HEK293 (cell line): ENCODE data around the gene PPARA.

Source experiments
- CTCF ChIA-PET: fragments of 350-600 bp; formaldehyde crosslinking; extraction: SDS; loops from one replicate; lab custom pipeline; 2021; ENCODE audit warnings: antibody characterized with exemption; lab: Yijun Ruan, JAX
- POLR2A ChIA-PET: fragments of 300-600 bp; formaldehyde crosslinking; extraction: SDS; loops from one replicate; lab custom pipeline; 2020; ENCODE audit warnings: antibody characterized with exemption, inconsistent platforms; lab: Yijun Ruan, JAX
- H3K27ac ChIP-seq: fragments of 200-500 bp; sonication (Bioruptor generic); 2 replicates; pipeline ENCODE4 v1.5.1; 2014; ENCODE audit warnings: low read depth, low read length, control low read depth, inconsistent platforms; ENCODE audit errors: extremely low read depth
- H3K36me3 ChIP-seq, 2 experiments: fragments of 200-500 bp in 1 of 2; sonication (Bioruptor generic) in 1 of 2; 1 replicate in 1 of 2; 2 replicates in 1 of 2; pipeline ENCODE4 v1.5.1; 2014 to 2017; ENCODE audit warnings: inconsistent platforms in 2 of 2, low read length in 2 of 2; ENCODE audit not compliant: control insufficient read depth in 2 of 2, insufficient read depth in 1 of 2
- H3K4me1 ChIP-seq: fragments of 200-500 bp; sonication (Bioruptor generic); 2 replicates; pipeline ENCODE4 v1.5.1; 2014; ENCODE audit warnings: mild to moderate bottlenecking, low read length, inconsistent platforms; ENCODE audit not compliant: control insufficient read depth, insufficient read depth
- H3K4me3 ChIP-seq: 2 replicates; pipeline ENCODE4 v1.5.1; 2011; ENCODE audit warnings: low read depth, mild to moderate bottlenecking, control low read depth, low read length, moderate library complexity
- H3K9me3 ChIP-seq: fragments of 200-500 bp; sonication (Bioruptor generic); 2 replicates; pipeline ENCODE4 v1.5.1; 2014; ENCODE audit warnings: low read depth, low read length, inconsistent platforms; ENCODE audit not compliant: control insufficient read depth, insufficient read depth
- BCL11A ChIP-seq: fragments of 450-650 bp; formaldehyde crosslinking; IDR thresholded peaks from 2 replicates; pipeline ENCODE4 v1.5.1; 2016; ENCODE audit warnings: low read depth, missing biosample characterization, missing genetic modification characterization
- FEZF1 ChIP-seq: fragments of 450-650 bp; formaldehyde crosslinking; IDR thresholded peaks from 2 replicates; pipeline ENCODE4 v1.5.1; 2016; ENCODE audit warnings: missing biosample characterization, missing genetic modification characterization
- GLIS1 ChIP-seq: fragments of 450-650 bp; formaldehyde crosslinking; IDR thresholded peaks from 2 replicates; pipeline ENCODE4 v1.5.1; 2016; ENCODE audit warnings: missing biosample characterization, missing genetic modification characterization
- HIC1 ChIP-seq: fragments of 450-650 bp; formaldehyde crosslinking; IDR thresholded peaks from 2 replicates; pipeline ENCODE4 v1.5.1; 2016; ENCODE audit warnings: missing biosample characterization, missing genetic modification characterization
- KLF7 ChIP-seq: fragments of 450-650 bp; formaldehyde crosslinking; IDR thresholded peaks from 2 replicates; pipeline ENCODE4 v1.5.1; 2016; ENCODE audit warnings: missing biosample characterization, missing genetic modification characterization, borderline replicate concordance
- KLF8 ChIP-seq: fragments of 450-650 bp; formaldehyde crosslinking; IDR thresholded peaks from 2 replicates; pipeline ENCODE4 v1.5.1; 2016; ENCODE audit warnings: missing biosample characterization, missing genetic modification characterization
- MYNN ChIP-seq: fragments of 450-650 bp; formaldehyde crosslinking; IDR thresholded peaks from 2 replicates; pipeline ENCODE4 v1.5.1; 2016; ENCODE audit warnings: missing biosample characterization, missing genetic modification characterization, borderline replicate concordance
- OVOL3 ChIP-seq: fragments of 450-650 bp; formaldehyde crosslinking; IDR thresholded peaks from 2 replicates; pipeline ENCODE4 v1.5.1; 2016; ENCODE audit warnings: missing biosample characterization, missing genetic modification characterization
- RBAK ChIP-seq: fragments of 450-650 bp; formaldehyde crosslinking; IDR thresholded peaks from 2 replicates; pipeline ENCODE4 v1.5.1; 2016; ENCODE audit warnings: missing biosample characterization, missing genetic modification characterization
- SCRT1 ChIP-seq: fragments of 450-650 bp; formaldehyde crosslinking; IDR thresholded peaks from 2 replicates; pipeline ENCODE4 v1.5.1; 2016; ENCODE audit warnings: missing biosample characterization, missing genetic modification characterization, borderline replicate concordance
- ZFHX2 ChIP-seq: fragments of 450-650 bp; formaldehyde crosslinking; conservative IDR thresholded peaks from 2 replicates; pipeline ENCODE4 v1.5.1; 2016; ENCODE audit warnings: missing biosample characterization, missing genetic modification characterization
- ZNF114 ChIP-seq: fragments of 450-650 bp; formaldehyde crosslinking; IDR thresholded peaks from 2 replicates; pipeline ENCODE4 v1.5.0; 2017; ENCODE audit warnings: missing biosample characterization, missing genetic modification characterization
- ZNF19 ChIP-seq: fragments of 450-650 bp; formaldehyde crosslinking; IDR thresholded peaks from 2 replicates; pipeline ENCODE4; 2016; ENCODE audit warnings: missing biosample characterization, missing genetic modification characterization, low read depth
- ZNF2 ChIP-seq: fragments of 450-650 bp; formaldehyde crosslinking; IDR thresholded peaks from 2 replicates; pipeline ENCODE4 v1.5.1; 2016; ENCODE audit warnings: missing biosample characterization, missing genetic modification characterization
- ZNF23 ChIP-seq: fragments of 450-650 bp; formaldehyde crosslinking; IDR thresholded peaks from 2 replicates; pipeline ENCODE4 v1.5.1; 2016; ENCODE audit warnings: missing biosample characterization, missing genetic modification characterization, borderline replicate concordance
- ZNF324 ChIP-seq: fragments of 450-650 bp; formaldehyde crosslinking; IDR thresholded peaks from 2 replicates; pipeline ENCODE4 v1.5.1; 2016; ENCODE audit warnings: missing biosample characterization, missing genetic modification characterization
- ZNF416 ChIP-seq: fragments of 450-650 bp; formaldehyde crosslinking; IDR thresholded peaks from 2 replicates; pipeline ENCODE4 v1.5.1; 2016; ENCODE audit warnings: missing biosample characterization, missing genetic modification characterization
- ZNF426 ChIP-seq: fragments of 450-650 bp; formaldehyde crosslinking; IDR thresholded peaks from 2 replicates; pipeline ENCODE4 v1.5.1; 2017; ENCODE audit warnings: missing biosample characterization, missing genetic modification characterization, mild to moderate bottlenecking, inconsistent platforms, moderate library complexity
- ZNF514 ChIP-seq: fragments of 450-650 bp; formaldehyde crosslinking; IDR thresholded peaks from 2 replicates; pipeline ENCODE4 v1.5.1; 2016; ENCODE audit warnings: missing biosample characterization, missing genetic modification characterization
- ZNF626 ChIP-seq: fragments of 450-650 bp; sonication (Bioruptor Pico); formaldehyde crosslinking; IDR thresholded peaks from 2 replicates; pipeline ENCODE4 v1.5.1; 2018; ENCODE audit warnings: missing biosample characterization, missing genetic modification characterization, inconsistent platforms
- ZNF837 ChIP-seq: fragments of 450-650 bp; formaldehyde crosslinking; IDR thresholded peaks from 2 replicates; pipeline ENCODE4 v1.5.1; 2016; ENCODE audit warnings: missing biosample characterization, missing genetic modification characterization
- ZSCAN18 ChIP-seq: fragments of 450-650 bp; formaldehyde crosslinking; IDR thresholded peaks from 2 replicates; pipeline ENCODE4 v1.5.1; 2016; ENCODE audit warnings: missing biosample characterization, missing genetic modification characterization
- TF ChIP-seq, protein P1 (sequence below): fragments of 450-650 bp; formaldehyde crosslinking; IDR thresholded peaks from 2 replicates; pipeline ENCODE4 v1.5.1; 2016; ENCODE audit warnings: missing biosample characterization, missing genetic modification characterization
- TF ChIP-seq, protein P2 (sequence below): fragments of 450-650 bp; formaldehyde crosslinking; optimal IDR thresholded peaks from 2 replicates; pipeline ENCODE3; 2016; ENCODE audit warnings: missing biosample characterization, mild to moderate bottlenecking, missing genetic modification characterization
- TF ChIP-seq, protein P3 (sequence below): fragments of 450-650 bp; formaldehyde crosslinking; IDR thresholded peaks from 2 replicates; pipeline ENCODE4 v1.5.1; 2017; ENCODE audit warnings: missing biosample characterization, missing genetic modification characterization
- TF ChIP-seq, protein P4 (sequence below): fragments of 450-650 bp; formaldehyde crosslinking; IDR thresholded peaks from 2 replicates; pipeline ENCODE4 v1.5.1; 2016; ENCODE audit warnings: missing biosample characterization, missing genetic modification characterization

Gene PPARA

DNA sequence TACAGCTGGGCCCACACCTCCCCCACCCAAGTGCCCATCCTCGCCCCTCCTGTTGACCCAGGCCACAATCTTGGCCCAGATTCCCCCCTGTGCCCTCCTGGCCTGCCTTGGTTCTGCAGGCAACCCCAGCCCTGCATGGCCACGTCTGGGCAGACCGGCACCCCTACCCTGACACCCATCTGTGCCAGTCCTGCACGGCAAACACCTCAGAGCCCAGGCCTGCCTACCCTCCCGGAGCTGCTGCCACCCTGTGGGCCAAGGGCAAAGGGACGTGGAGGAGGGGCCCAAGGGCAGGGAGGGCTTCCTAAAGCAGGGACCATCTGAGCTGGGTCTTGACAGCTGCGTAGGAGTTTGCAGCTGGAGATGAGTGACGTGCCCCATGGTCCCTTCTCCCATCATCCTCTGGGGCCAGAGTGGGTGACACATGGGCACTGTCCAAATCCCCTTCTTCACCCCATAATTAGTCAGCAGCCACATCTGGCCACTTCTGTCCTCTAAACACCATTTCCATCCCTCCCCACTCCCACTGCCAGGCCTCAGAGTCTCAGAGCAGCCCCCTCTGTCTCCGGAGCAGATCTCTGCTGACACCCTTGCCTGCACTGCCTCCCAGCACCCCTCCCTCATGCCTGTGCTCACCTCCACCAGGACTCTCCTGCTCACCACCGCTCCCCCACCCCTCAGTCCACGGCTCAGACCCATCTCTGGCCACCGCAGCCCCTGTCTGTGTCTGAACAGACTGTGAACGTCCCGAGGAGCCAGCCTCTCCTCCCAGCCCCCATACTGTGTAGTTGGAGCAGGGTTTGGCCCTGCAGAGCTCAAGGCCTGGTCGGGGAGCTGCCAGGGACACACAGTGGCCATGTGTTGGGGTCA, 35.6 kb upstream of the PPARA start:
- Histone ChIP-seq H3K4me3 (no peak overlapping the region), H3K9me3 (no peaks in the 10 kb centered on the region), H3K36me3 (peaks cover 0 to 13% of the 10 kb centered on the region in 2 experiments; a peak in 1 of 3 replicates), H3K4me1 (no peaks in the 10 kb centered on the region), H3K27ac (0 out of 2 replicates have a peak overlapping the region, but pooled peaks have one; percentile 24)
- CTCF ChIA-PET: interaction anchor here (0.6 to 10.8 kb wide), 14 partner anchors 10 to 537 kb away, joined by 3 to 251 read pairs (median 4); no protein-coding TSS in a partner anchor
- POLR2A ChIA-PET: interaction anchor here (0.5 to 1.1 kb wide), 5 partner anchors 78 to 221 kb away, joined by 3 to 5 read pairs (median 3); partner anchors contain the start of gene TRMU
- TF ChIP-seq SCRT1 (tag by site-specific recombination) (no peak), ZNF324 (tag by site-specific recombination) (no peak), OVOL3 (no peak), BCL11A (tag by site-specific recombination) (peak; percentile 11; the same call in 1 of the 2 replicates), HIC1 (tag by site-specific recombination) (peak; percentile 66; the same call in 1 of the 2 replicates), MYNN (tag by site-specific recombination) (no peak), ZNF837 (tag by site-specific recombination) (no peak), ZNF114 (tag by site-specific recombination) (no peak), ZFHX2 (tag by site-specific recombination) (peak; percentile 23; the same call in 1 of the 2 replicates), ZSCAN18 (tag by site-specific recombination) (no peak), KLF8 (tag by site-specific recombination) (peak; percentile 48; the same call in 1 of the 2 replicates), ZNF416 (tag by site-specific recombination) (no peak), KLF7 (tag by site-specific recombination) (no peak), ZNF19 (tag by site-specific recombination) (no peak), ZNF514 (tag by site-specific recombination) (no peak), ZNF2 (tag by site-specific recombination) (no peak), RBAK (no peak), ZNF426 (tag by site-specific recombination) (no peak), GLIS1 (tag by site-specific recombination) (no peak), ZNF626 (tag by site-specific recombination) (no peak), FEZF1 (no peak), ZNF23 (tag by site-specific recombination) (no peak)
- TF ChIP-seq, protein P1, sequence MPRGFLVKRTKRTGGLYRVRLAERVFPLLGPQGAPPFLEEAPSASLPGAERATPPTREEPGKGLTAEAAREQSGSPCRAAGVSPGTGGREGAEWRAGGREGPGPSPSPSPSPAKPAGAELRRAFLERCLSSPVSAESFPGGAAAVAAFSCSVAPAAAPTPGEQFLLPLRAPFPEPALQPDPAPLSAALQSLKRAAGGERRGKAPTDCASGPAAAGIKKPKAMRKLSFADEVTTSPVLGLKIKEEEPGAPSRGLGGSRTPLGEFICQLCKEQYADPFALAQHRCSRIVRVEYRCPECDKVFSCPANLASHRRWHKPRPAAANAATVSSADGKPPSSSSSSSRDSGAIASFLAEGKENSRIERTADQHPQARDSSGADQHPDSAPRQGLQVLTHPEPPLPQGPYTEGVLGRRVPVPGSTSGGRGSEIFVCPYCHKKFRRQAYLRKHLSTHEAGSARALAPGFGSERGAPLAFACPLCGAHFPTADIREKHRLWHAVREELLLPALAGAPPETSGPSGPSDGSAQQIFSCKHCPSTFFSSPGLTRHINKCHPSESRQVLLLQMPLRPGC (tag by site-specific recombination): no peak
- TF ChIP-seq, protein P2, sequence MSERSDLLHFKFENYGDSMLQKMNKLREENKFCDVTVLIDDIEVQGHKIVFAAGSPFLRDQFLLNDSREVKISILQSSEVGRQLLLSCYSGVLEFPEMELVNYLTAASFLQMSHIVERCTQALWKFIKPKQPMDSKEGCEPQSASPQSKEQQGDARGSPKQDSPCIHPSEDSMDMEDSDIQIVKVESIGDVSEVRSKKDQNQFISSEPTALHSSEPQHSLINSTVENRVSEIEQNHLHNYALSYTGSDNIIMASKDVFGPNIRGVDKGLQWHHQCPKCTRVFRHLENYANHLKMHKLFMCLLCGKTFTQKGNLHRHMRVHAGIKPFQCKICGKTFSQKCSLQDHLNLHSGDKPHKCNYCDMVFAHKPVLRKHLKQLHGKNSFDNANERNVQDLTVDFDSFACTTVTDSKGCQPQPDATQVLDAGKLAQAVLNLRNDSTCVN (tag by site-specific recombination): no peak
- TF ChIP-seq, protein P3, sequence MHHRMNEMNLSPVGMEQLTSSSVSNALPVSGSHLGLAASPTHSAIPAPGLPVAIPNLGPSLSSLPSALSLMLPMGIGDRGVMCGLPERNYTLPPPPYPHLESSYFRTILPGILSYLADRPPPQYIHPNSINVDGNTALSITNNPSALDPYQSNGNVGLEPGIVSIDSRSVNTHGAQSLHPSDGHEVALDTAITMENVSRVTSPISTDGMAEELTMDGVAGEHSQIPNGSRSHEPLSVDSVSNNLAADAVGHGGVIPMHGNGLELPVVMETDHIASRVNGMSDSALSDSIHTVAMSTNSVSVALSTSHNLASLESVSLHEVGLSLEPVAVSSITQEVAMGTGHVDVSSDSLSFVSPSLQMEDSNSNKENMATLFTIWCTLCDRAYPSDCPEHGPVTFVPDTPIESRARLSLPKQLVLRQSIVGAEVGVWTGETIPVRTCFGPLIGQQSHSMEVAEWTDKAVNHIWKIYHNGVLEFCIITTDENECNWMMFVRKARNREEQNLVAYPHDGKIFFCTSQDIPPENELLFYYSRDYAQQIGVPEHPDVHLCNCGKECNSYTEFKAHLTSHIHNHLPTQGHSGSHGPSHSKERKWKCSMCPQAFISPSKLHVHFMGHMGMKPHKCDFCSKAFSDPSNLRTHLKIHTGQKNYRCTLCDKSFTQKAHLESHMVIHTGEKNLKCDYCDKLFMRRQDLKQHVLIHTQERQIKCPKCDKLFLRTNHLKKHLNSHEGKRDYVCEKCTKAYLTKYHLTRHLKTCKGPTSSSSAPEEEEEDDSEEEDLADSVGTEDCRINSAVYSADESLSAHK (tag by site-specific recombination): no peak
- TF ChIP-seq, protein P4, sequence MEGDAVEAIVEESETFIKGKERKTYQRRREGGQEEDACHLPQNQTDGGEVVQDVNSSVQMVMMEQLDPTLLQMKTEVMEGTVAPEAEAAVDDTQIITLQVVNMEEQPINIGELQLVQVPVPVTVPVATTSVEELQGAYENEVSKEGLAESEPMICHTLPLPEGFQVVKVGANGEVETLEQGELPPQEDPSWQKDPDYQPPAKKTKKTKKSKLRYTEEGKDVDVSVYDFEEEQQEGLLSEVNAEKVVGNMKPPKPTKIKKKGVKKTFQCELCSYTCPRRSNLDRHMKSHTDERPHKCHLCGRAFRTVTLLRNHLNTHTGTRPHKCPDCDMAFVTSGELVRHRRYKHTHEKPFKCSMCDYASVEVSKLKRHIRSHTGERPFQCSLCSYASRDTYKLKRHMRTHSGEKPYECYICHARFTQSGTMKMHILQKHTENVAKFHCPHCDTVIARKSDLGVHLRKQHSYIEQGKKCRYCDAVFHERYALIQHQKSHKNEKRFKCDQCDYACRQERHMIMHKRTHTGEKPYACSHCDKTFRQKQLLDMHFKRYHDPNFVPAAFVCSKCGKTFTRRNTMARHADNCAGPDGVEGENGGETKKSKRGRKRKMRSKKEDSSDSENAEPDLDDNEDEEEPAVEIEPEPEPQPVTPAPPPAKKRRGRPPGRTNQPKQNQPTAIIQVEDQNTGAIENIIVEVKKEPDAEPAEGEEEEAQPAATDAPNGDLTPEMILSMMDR (tag by site-specific recombination): peak; percentile 66; the same call in 1 of the 2 replicates
